ENCODE measurements around the gene TMEM11.

Gene TMEM11

GRCh38 chr17:21157586-21158370 is 56.2 kb downstream of the TMEM11 start:
- no peak for DNase-seq

GRCh38 chr17:21152731-21153130 is 61.2 kb downstream of the TMEM11 start:
- DNase-seq: no peak

- DNase-seq: no peak
Observed at GRCh38 chr17:21149621-21150020, 64.3 kb downstream of the TMEM11 start.
